IMR-90 (cell line): ENCODE results near the gene LIMS1. TPM values are rescaled to one million over a fixed set of nuclear protein-coding genes. Genes with fewer than 3 reads are reported as not detected.

Experiments used
- ATAC-seq: fragments of 200-7000 bp; cut with Tn5 transposase; 2 replicates; pipeline ENCODE4 v1.9.1; 2020; ENCODE audit warnings: low read depth, mild to moderate bottlenecking, moderate library complexity
- BruUV-seq: library from RNA; stranded (reverse); fragments of 400-500 nt; replicated peaks from 2 replicates; lab custom pipeline; 2021; lab: Mats Ljungman, UMichigan
- CTCF ChIA-PET: fragments of 300-600 bp; formaldehyde crosslinking; extraction: SDS; loops from one replicate; lab custom pipeline; 2021; ENCODE audit warnings: antibody characterized with exemption; lab: Yijun Ruan, JAX
- POLR2A ChIA-PET: fragments of 300-600 bp; sonication (Branson Sonifier 250); formaldehyde crosslinking; loops from one replicate; lab custom pipeline; 2022; ENCODE audit warnings: antibody characterized with exemption; ENCODE audit not compliant: unreplicated experiment; lab: Charles Lee
- DNase-seq: peaks from one replicate; pipeline ENCODE4 v3.0.0; 2013
- H2AFZ ChIP-seq: replicated peaks from 2 replicates; pipeline ENCODE3; 2013; ENCODE audit warnings: low read length, mild to moderate bottlenecking; ENCODE audit not compliant: poor library complexity
- H2AK5ac ChIP-seq: 2 replicates; pipeline ENCODE4 v1.6.1; 2013; ENCODE audit warnings: low read depth, low read length, inconsistent platforms
- H2AK9ac ChIP-seq: replicated peaks from 2 replicates; pipeline ENCODE3; 2013; ENCODE audit warnings: mild to moderate bottlenecking, low read depth, low read length, moderate library complexity; ENCODE audit not compliant: poor library complexity
- H2BK120ac ChIP-seq: 2 replicates; pipeline ENCODE4 v1.6.1; 2013; ENCODE audit warnings: low read depth, low read length, inconsistent platforms
- H2BK15ac ChIP-seq: 3 replicates; pipeline ENCODE4 v1.6.1; 2013; ENCODE audit warnings: low read depth, low read length, inconsistent platforms
- H2BK20ac ChIP-seq: 2 replicates; pipeline ENCODE4 v1.6.1; 2013; ENCODE audit warnings: low read depth, mild to moderate bottlenecking, inconsistent platforms, low read length, moderate library complexity
- H2BK5ac ChIP-seq: 2 replicates; pipeline ENCODE4 v1.6.1; 2013; ENCODE audit warnings: mild to moderate bottlenecking, low read depth, low read length, inconsistent platforms; ENCODE audit not compliant: poor library complexity, severe bottlenecking
- H3K14ac ChIP-seq: replicated peaks from 2 replicates; pipeline ENCODE4 v1.6.1; 2013; ENCODE audit warnings: low read depth, low read length, inconsistent platforms
- H3K18ac ChIP-seq: 2 replicates; pipeline ENCODE4 v1.6.1; 2013; ENCODE audit warnings: low read depth, low read length, control low read depth
- H3K23ac ChIP-seq: 2 replicates; pipeline ENCODE4 v1.6.1; 2013; ENCODE audit warnings: low read depth, low read length, inconsistent platforms
- H3K27ac ChIP-seq: 2 replicates; pipeline ENCODE4 v1.5.1; 2013; ENCODE audit warnings: mild to moderate bottlenecking, control low read depth, low read length; ENCODE audit not compliant: insufficient read depth
- H3K27me3 ChIP-seq: 2 replicates; pipeline ENCODE4 v1.6.1; 2013; ENCODE audit warnings: low read length; ENCODE audit not compliant: control insufficient read depth, insufficient read depth
- H3K36me3 ChIP-seq: 2 replicates; pipeline ENCODE4 v1.6.1; 2013; ENCODE audit warnings: low read length, mixed read lengths; ENCODE audit not compliant: control insufficient read depth, insufficient read depth
- H3K4ac ChIP-seq: 2 replicates; pipeline ENCODE4 v1.6.1; 2013; ENCODE audit warnings: low read depth, low read length, inconsistent platforms
- H3K4me1 ChIP-seq: 2 replicates; pipeline ENCODE4 v1.6.1; 2013; ENCODE audit warnings: low read length, mixed read lengths; ENCODE audit not compliant: control insufficient read depth, insufficient read depth
- H3K4me2 ChIP-seq: 2 replicates; pipeline ENCODE4 v1.6.1; 2013; ENCODE audit warnings: low read depth, mild to moderate bottlenecking, control low read depth, low read length, moderate library complexity
- H3K4me3 ChIP-seq: 2 replicates; pipeline ENCODE4 v1.5.1; 2013; ENCODE audit warnings: low read depth, mild to moderate bottlenecking, control low read depth, low read length, moderate library complexity; ENCODE audit not compliant: insufficient read depth
- H3K56ac ChIP-seq: 2 replicates; pipeline ENCODE4 v1.6.1; 2013; ENCODE audit warnings: low read length, inconsistent platforms; ENCODE audit not compliant: insufficient read depth; ENCODE audit errors: extremely low read depth
- H3K79me1 ChIP-seq, 2 experiments: 2 replicates each; pipeline ENCODE4 v1.6.1; 2013; ENCODE audit warnings: low read length in 2 of 2, inconsistent platforms in 1 of 2, low read depth in 1 of 2
- H3K9ac ChIP-seq: 2 replicates; pipeline ENCODE4 v1.6.1; 2013; ENCODE audit warnings: low read depth, low read length, control low read depth
- H3K9me1 ChIP-seq: 2 replicates; pipeline ENCODE4 v1.6.1; 2013; ENCODE audit warnings: low read length, inconsistent platforms; ENCODE audit not compliant: insufficient read depth
- H3K9me3 ChIP-seq: 2 replicates; pipeline ENCODE4 v1.6.1; 2013; ENCODE audit warnings: low read length; ENCODE audit not compliant: control insufficient read depth, insufficient read depth
- H4K20me1 ChIP-seq: 2 replicates; pipeline ENCODE4 v1.6.1; 2013; ENCODE audit warnings: low read length, inconsistent platforms; ENCODE audit not compliant: insufficient read depth
- H4K5ac ChIP-seq: 2 replicates; pipeline ENCODE4 v1.6.1; 2013; ENCODE audit warnings: mild to moderate bottlenecking, low read depth, low read length, control low read depth
- H4K8ac ChIP-seq, 2 experiments: 2 replicates each; pipeline ENCODE4 v1.6.1; 2013; ENCODE audit warnings: low read depth in 2 of 2, low read length in 2 of 2, control low read depth in 1 of 2, inconsistent platforms in 1 of 2
- H4K91ac ChIP-seq: 2 replicates; pipeline ENCODE4 v1.6.1; 2013; ENCODE audit warnings: low read depth, low read length, inconsistent platforms; ENCODE audit not compliant: insufficient read depth
- BHLHE40 ChIP-seq: fragments of 150-350 bp; IDR thresholded peaks from 2 replicates; pipeline ENCODE4 v1.6.1; 2016; ENCODE audit warnings: mild to moderate bottlenecking, low read depth, low read length
- CEBPB ChIP-seq: IDR thresholded peaks from 2 replicates; pipeline ENCODE4 v1.6.1; 2012; ENCODE audit warnings: low read depth, low read length, improper control_type of control experiment
- CHD1 ChIP-seq: IDR thresholded peaks from 2 replicates; pipeline ENCODE4 v1.6.1; 2012; ENCODE audit warnings: low read depth, low read length, improper control_type of control experiment
- CTCF ChIP-seq: conservative IDR thresholded peaks from 2 replicates; pipeline ENCODE4 v1.5.1; 2012; ENCODE audit warnings: mild to moderate bottlenecking, low read depth, low read length, improper control_type of control experiment
- ELK1 ChIP-seq: fragments of 150-350 bp; IDR thresholded peaks from 2 replicates; pipeline ENCODE4 v1.6.1; 2016; ENCODE audit warnings: low read depth, mild to moderate bottlenecking, low read length, moderate library complexity, borderline replicate concordance
- FOS ChIP-seq: fragments of 150-350 bp; IDR thresholded peaks from 2 replicates; pipeline ENCODE4 v1.6.1; 2016; ENCODE audit warnings: low read depth, low read length
- MAFK ChIP-seq: IDR thresholded peaks from 2 replicates; pipeline ENCODE4 v1.6.1; 2012; ENCODE audit warnings: low read depth, low read length, improper control_type of control experiment
- MAZ ChIP-seq: IDR thresholded peaks from 2 replicates; pipeline ENCODE4 v1.6.1; 2012; ENCODE audit warnings: low read depth, mild to moderate bottlenecking, low read length, improper control_type of control experiment, moderate library complexity, borderline replicate concordance
- MXI1 ChIP-seq: IDR thresholded peaks from 2 replicates; pipeline ENCODE4 v1.6.1; 2012; ENCODE audit warnings: low read depth, mild to moderate bottlenecking, low read length, moderate library complexity, borderline replicate concordance
- NFE2L2 ChIP-seq: fragments of 150-350 bp; IDR thresholded peaks from 2 replicates; pipeline ENCODE4 v1.6.1; 2016; ENCODE audit warnings: low read depth, mild to moderate bottlenecking, low read length
- POLR2A ChIP-seq: IDR thresholded peaks from 2 replicates; pipeline ENCODE4 v1.6.1; 2012; ENCODE audit warnings: mild to moderate bottlenecking, low read depth, low read length
- RAD21 ChIP-seq: IDR thresholded peaks from 2 replicates; pipeline ENCODE4 v1.6.1; 2012; ENCODE audit warnings: low read length, improper control_type of control experiment
- RCOR1 ChIP-seq: IDR thresholded peaks from 2 replicates; pipeline ENCODE4 v1.6.1; 2012; ENCODE audit warnings: mild to moderate bottlenecking, low read length, improper control_type of control experiment; ENCODE audit not compliant: insufficient replicate concordance
- SMC3 ChIP-seq: fragments of 150-350 bp; IDR thresholded peaks from 2 replicates; pipeline ENCODE4 v1.6.1; 2016; ENCODE audit warnings: low read depth, mild to moderate bottlenecking, antibody characterized with exemption, low read length, moderate library complexity
- USF2 ChIP-seq: fragments of 150-350 bp; IDR thresholded peaks from 2 replicates; pipeline ENCODE4 v1.6.1; 2017; ENCODE audit warnings: mild to moderate bottlenecking, antibody characterized with exemption, low read length, low read depth
- dilution Hi-C: fragments of 300-500 bp; cut with HindIII; formaldehyde crosslinking; loops from one replicate; pipeline ENCODE4 v1.14.3; 2018; ENCODE audit warnings: low sequenced_read_pairs; ENCODE audit not compliant: unreplicated experiment
- in situ Hi-C: fragments of 300-500 bp; cut with MboI; formaldehyde crosslinking; loops from 3 replicates; pipeline ENCODE4 v1.14.3; 2019; ENCODE audit warnings: low sequenced_read_pairs, inconsistent platforms, mixed read lengths
- intact Hi-C: fragments of 100-400 bp; cut with micrococcal nuclease; formaldehyde crosslinking; loops from 2 replicates; pipeline ENCODE4 v1.10.0; 2022
- polyA plus RNA-seq, 3 experiments: library from polyadenylated mRNA; depleted of rRNA; stranded (reverse); fragments of >200 nt; gene quantifications; 2 replicates each; pipeline ENCODE4 v1.2.3, GENCODE V29; 2012; ENCODE audit warnings: low replicate concordance in 1 of 3
- total RNA-seq: library from RNA; depleted of rRNA; stranded (reverse); fragments of >200 nt; gene quantifications from 2 replicates; pipeline ENCODE4 v1.2.3, GENCODE V29; 2012

The LIMS1 gene
- total and polyA plus RNA-seq, 2 of the 4 experiments (the other 2 are of a cell fraction): 59.1 to 131 TPM

- no peak overlapping the region for H3K4me3 ChIP-seq
- no peak overlapping the region for H4K91ac ChIP-seq
- DNase-seq (no peak), ATAC-seq (no peak)
- no peaks in the 10 kb centered on the region for H3K9me3 ChIP-seq
- H3K4me2 ChIP-seq: no peak overlapping the region
- no peak overlapping the region for H2AK9ac ChIP-seq
- H3K27me3 ChIP-seq: no peaks in the 10 kb centered on the region
- TF ChIP-seq SMC3: no peak
- no peak for TF ChIP-seq MAFK
- no peak for TF ChIP-seq FOS
- TF ChIP-seq POLR2A: no peak
- no peak for TF ChIP-seq RAD21
- TF ChIP-seq MXI1: no peak
- no peak for TF ChIP-seq NFE2L2
- no peak for TF ChIP-seq BHLHE40
- TF ChIP-seq CHD1: no peak
- TF ChIP-seq USF2: no peak
- TF ChIP-seq MAZ: no peak
- TF ChIP-seq ELK1: no peak
- no peak for TF ChIP-seq CEBPB
- TF ChIP-seq RCOR1: no peak
- no peak for TF ChIP-seq CTCF
- peaks cover 3% of the 10 kb centered on the region; the same call in 1 of the 2 replicates for H3K9me1 ChIP-seq
- peaks cover 19% of the 10 kb centered on the region for H3K36me3 ChIP-seq
- no peak overlapping the region for H2BK20ac ChIP-seq
- POLR2A ChIA-PET: no interaction called here
- no peak overlapping the region for H2BK5ac ChIP-seq
- no peak overlapping the region for H3K9ac ChIP-seq
- no peak overlapping the region for H3K23ac ChIP-seq
- no peak overlapping the region for H2AFZ ChIP-seq
- H3K14ac ChIP-seq: peak overlapping the region; percentile 68
- intact Hi-C loops: loop anchor here (1.0 to 2.0 kb wide), 2 partner anchors 93 to 142 kb away; no protein-coding TSS in a partner anchor
- H2AK5ac ChIP-seq: no peak overlapping the region
- H3K18ac ChIP-seq: no peak overlapping the region
- dilution Hi-C loops: no loop called here
- CTCF ChIA-PET: interaction anchor here (0.6 kb wide), 1 partner anchor 92 kb away, joined by 3 read pairs; no protein-coding TSS in a partner anchor
- H3K4me1 ChIP-seq: peaks cover 3% of the 10 kb centered on the region; the same call in 1 of the 2 replicates
- in situ Hi-C loops: no loop called here
- H4K5ac ChIP-seq: no peak overlapping the region
- no peak overlapping the region for H3K56ac ChIP-seq
- H3K27ac ChIP-seq: no peak overlapping the region
- no peak overlapping the region for H4K8ac ChIP-seq
- no peak overlapping the region for H2BK120ac ChIP-seq
- 0 out of 4 replicates have a peak, but pooled peaks cover 0 to 4% of the 10 kb centered on the region in 2 experiments for H3K79me1 ChIP-seq
- BruUV-seq: no TSS peak
- H2BK15ac ChIP-seq: no peak overlapping the region
- H3K4ac ChIP-seq: no peak overlapping the region
- H4K20me1 ChIP-seq: no peaks in the 10 kb centered on the region
Measured at GRCh38 chr2:108491848-108492247, 42.4 kb upstream of the LIMS1 start.
